Endothelial cell of umbilical vein (primary cell): ENCODE data around the gene TSTD1.

ENCODE experiments used
- CTCF ChIP-seq, 2 donors: IDR thresholded peaks; 1 replicate in 1 of 2; 2 replicates in 1 of 2; pipeline ENCODE4 v1.5.1; 2011; ENCODE audit warnings: low read length in 2 of 2, mild to moderate bottlenecking in 2 of 2, moderate library complexity in 2 of 2, control low read depth in 1 of 2, inconsistent platforms in 1 of 2, low read depth in 1 of 2; ENCODE audit not compliant: insufficient read depth in 1 of 2; ENCODE audit errors: extremely low read depth in 1 of 2
- FOS ChIP-seq: IDR thresholded peaks from 2 replicates; pipeline ENCODE4 v1.6.1; 2011; ENCODE audit warnings: mild to moderate bottlenecking, low read length, moderate library complexity, borderline replicate concordance; ENCODE audit not compliant: insufficient read depth
- MYC ChIP-seq: IDR thresholded peaks from one replicate; pipeline ENCODE4 v1.6.1; 2011; ENCODE audit warnings: mild to moderate bottlenecking, low read depth, low read length
- POLR2A ChIP-seq: IDR thresholded peaks from 2 replicates; pipeline ENCODE4 v1.6.1; 2012; ENCODE audit warnings: low read depth, mild to moderate bottlenecking, control low read depth, low read length
- POLR2AphosphoS5 ChIP-seq: IDR thresholded peaks from 2 replicates; pipeline ENCODE4 v1.6.1; 2012; ENCODE audit warnings: low read depth, mild to moderate bottlenecking, control low read depth, low read length, moderate library complexity; ENCODE audit not compliant: insufficient read depth

GRCh38 chr1:161074676-161075368, 36.1 kb upstream of the TSTD1 start:
- TF ChIP-seq CTCF (IDR thresholded peaks at IDR 0.05; ENCODE audit: extremely low read depth in 1 of 2, insufficient read depth in 1 of 2, low read depth in 1 of 2, low read length in 2 of 2) (no peak), POLR2AphosphoS5 (no peak), POLR2A (no peak), FOS (no peak), MYC (no peak)
